HG03432 (cell line): ENCODE data around the gene PAX4.
A peak's percentile ranks its signal among the peaks of the same experiment; 100 is the strongest.
"Not testable (repeated sequence)": the region's sequence is repeated elsewhere in the genome, so short reads cannot be mapped to it uniquely, and the experiment has no call there.

Experiments
- ATAC-seq: cut with Tn5 transposase; IDR thresholded peaks from one replicate; pipeline ENCODE4 v1.9.1; 2021; ENCODE audit warnings: mild to moderate bottlenecking, moderate library complexity; ENCODE audit not compliant: unreplicated experiment

PAX4 gene

DNA sequence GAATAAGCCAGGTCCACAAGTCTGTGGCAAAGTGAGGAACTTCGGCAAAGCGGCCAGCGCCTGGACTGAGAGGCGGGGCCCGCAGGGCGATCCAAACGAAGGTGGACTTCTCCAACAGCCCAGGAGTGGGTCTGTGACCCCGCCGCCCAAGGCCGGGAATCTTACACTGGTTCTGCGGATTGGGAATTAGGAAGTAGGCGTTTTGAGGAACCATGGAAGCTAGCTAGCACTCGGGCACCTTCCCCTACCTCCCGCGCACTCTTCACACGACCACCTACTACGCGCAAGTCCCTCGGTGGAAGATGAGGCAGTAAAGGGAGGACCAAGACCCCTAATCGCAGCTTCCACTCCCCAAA is 30.3 kb downstream of the PAX4 start:
- ATAC-seq = no peak

DNA sequence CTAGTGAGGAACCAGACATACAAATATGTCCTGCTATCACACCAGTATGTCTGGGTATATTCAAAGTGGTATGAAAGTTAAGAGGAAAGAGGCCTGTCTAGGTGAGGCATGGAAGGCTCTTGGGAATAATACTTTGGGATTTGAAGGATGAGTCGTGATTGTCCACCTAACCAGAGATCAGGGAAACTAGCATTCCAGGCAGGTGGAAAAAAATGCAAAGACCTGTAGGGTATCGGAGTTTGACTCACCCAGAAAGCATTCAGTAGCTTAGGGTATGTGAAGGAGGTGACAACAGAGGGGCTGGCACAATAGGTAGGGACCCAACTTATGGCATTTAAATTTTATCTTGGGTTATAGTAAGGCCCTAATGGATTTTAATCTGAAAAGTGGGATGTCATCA is 31.6 kb downstream of the PAX4 start:
- no peak for ATAC-seq

DNA sequence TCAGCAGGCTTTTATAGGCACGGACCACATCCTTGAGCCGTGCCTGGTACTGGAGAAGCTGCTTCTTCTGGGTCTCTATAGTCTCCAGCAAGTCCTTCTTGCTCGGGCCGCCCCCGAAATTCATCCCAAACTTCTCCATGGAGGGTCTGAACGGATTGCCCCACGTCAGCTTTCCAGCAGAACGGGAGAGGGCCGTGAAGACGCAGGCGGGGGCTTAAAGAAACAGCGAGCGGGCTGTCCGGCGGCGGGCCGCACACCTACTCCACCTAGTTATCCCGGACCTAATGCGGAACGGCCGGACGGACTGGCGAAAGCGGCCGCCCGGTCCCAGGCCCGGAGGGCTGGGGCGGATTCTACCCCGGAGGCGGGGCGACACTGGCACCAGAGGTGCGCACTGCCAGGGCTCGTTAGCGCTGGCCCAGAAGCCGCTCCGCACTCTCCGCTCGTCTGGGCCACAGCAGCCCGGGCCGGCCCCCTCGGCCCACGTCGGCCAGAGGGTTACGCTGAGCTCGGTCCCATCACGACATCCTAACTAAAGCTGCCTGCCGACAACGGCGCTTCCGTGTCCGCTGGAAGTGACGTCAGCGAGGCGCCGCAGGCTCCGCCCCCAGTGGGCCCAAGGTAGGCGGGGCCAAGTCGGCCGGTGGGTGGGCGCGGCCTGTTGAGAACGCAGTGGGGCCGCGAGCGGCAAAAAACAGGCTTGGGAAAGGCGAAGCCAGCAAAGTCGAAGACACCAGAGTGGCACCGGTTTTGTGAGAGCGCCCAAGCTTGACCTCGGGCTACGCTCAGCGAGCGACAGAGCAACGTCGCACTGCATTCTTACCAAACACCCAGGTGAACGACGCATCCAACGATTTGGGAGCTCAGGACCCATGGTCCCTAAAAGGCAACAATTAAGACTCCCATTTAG is 32.6 kb downstream of the PAX4 start, which contains the start of gene GCC1:
Gene GCC1 (minus strand): TSS at position 553 of the 910 bp plus-strand sequence. CDS start 414 bp downstream, at position 139.
- peak; percentile 79 for ATAC-seq

GRCh38 chr7:127584648-127585043 is 33.3 kb downstream of the PAX4 start:
- ATAC-seq = no peak

GRCh38 chr7:127582361-127582760 is 35.6 kb downstream of the PAX4 start:
- no peak for ATAC-seq

DNA sequence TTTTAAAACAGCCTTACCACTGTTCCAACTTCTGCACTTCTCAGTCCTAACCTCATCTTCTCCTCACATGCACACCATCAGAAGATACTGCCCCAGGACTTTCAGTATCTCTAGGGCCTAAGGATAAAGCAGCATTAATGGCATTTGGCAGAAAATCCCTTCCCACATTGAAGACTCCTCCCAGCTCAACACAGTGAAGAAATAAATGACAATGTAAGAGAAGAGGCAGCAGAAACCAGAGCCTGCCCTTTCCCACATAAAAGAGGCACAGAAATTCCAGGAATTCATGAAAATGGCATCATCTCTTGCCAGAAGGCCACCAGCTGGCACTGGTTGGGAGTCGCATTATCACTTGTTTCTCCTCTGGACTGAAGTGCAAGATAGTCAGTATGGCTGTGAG is 36.2 kb downstream of the PAX4 start:
- no peak for ATAC-seq

DNA sequence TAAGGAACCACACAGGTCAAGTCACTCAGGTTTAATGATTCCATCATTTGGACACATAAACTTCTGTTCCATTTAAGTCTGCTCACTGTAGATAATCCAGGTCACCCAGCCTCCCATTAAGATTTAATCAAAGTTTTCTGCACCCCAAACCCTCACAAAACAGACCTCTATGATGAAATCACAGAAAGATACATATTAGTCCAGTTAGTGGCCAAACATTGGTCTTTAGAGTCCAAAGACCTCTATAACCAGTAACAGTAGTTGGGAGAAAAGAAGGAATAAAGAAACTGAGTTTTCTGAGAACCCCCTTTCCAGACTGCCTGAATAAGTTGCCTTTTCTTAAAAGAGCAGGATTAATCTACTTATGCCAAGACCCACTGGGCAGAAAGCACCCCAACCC is 37.3 kb downstream of the PAX4 start:
- no peak for ATAC-seq

- no peak for ATAC-seq
Observed at GRCh38 chr7:127578711-127579275, 39.1 kb downstream of the PAX4 start.

- no peak for ATAC-seq
Observed at GRCh38 chr7:127578036-127578684, 39.8 kb downstream of the PAX4 start.

GRCh38 chr7:127571741-127572505 is 46.0 kb downstream of the PAX4 start:
- ATAC-seq = no peak

GRCh38 chr7:127568034-127568433 is 49.9 kb downstream of the PAX4 start:
- not testable (repeated sequence) for ATAC-seq

- ATAC-seq = no peak
Observed at GRCh38 chr7:127566242-127566641, 51.7 kb downstream of the PAX4 start.
